Measurements from ENCODE around the gene LRIT2. TPM values are rescaled to one million over a fixed set of nuclear protein-coding genes. Genes with fewer than 3 reads are reported as not detected.

LRIT2 gene
- not detected for total RNA-seq

GRCh38 chr10:84225427-84226173 is at the start of gene LRIT2:
Gene LRIT2, minus strand, starts transcription at chr10:84225544. Its CDS starts 24 bp downstream, at chr10:84225520.
- no peak within 1 kb of the TSS for H3K4me3 ChIP-seq (ENCODE audit: low read length in 3 of 3)
- no peak within 1 kb of the TSS for H3K27ac ChIP-seq (ENCODE audit: low read depth, low read length)
- no peak within 1 kb of the TSS for H3K9ac ChIP-seq (ENCODE audit: low read depth in 1 of 3, low read length in 3 of 3)
- H3K9me3 ChIP-seq (ENCODE audit: control insufficient read depth in 3 of 3, low read length in 3 of 3), result no peaks in the 10 kb centered on the region
- H3K4me1 ChIP-seq (ENCODE audit: control insufficient read depth in 3 of 3, insufficient read depth in 3 of 3, low read length in 3 of 3), result no peaks in the 10 kb centered on the region
- peaks cover 0 to 8% (median 6%) of the 10 kb centered on the region in 3 donors for H3K27me3 ChIP-seq (ENCODE audit: control insufficient read depth in 3 of 3, insufficient read depth in 3 of 3, low read length in 3 of 3)
- H3K36me3 ChIP-seq (ENCODE audit: control insufficient read depth in 3 of 3, insufficient read depth in 3 of 3, low read length in 3 of 3), result no peaks in the 10 kb centered on the region

- no peaks in the 10 kb centered on the region for H3K36me3 ChIP-seq (ENCODE audit: control insufficient read depth in 3 of 3, insufficient read depth in 3 of 3, low read length in 3 of 3)
- no peaks in the 10 kb centered on the region for H3K9me3 ChIP-seq (ENCODE audit: control insufficient read depth in 3 of 3, low read length in 3 of 3)
- peaks cover 0 to 5% (median 4%) of the 10 kb centered on the region in 3 donors for H3K27me3 ChIP-seq (ENCODE audit: control insufficient read depth in 3 of 3, insufficient read depth in 3 of 3, low read length in 3 of 3)
- no peak overlapping the region for H3K27ac ChIP-seq (ENCODE audit: low read depth, low read length)
- no peak overlapping the region for H3K9ac ChIP-seq (ENCODE audit: low read depth in 1 of 3, low read length in 3 of 3)
- H3K4me1 ChIP-seq (ENCODE audit: control insufficient read depth in 3 of 3, insufficient read depth in 3 of 3, low read length in 3 of 3), result no peaks in the 10 kb centered on the region
- no peak overlapping the region for H3K4me3 ChIP-seq (ENCODE audit: low read length in 3 of 3)
These were observed 45.4 kb upstream of the LRIT2 start for GRCh38 chr10:84270708-84271107.

DNA sequence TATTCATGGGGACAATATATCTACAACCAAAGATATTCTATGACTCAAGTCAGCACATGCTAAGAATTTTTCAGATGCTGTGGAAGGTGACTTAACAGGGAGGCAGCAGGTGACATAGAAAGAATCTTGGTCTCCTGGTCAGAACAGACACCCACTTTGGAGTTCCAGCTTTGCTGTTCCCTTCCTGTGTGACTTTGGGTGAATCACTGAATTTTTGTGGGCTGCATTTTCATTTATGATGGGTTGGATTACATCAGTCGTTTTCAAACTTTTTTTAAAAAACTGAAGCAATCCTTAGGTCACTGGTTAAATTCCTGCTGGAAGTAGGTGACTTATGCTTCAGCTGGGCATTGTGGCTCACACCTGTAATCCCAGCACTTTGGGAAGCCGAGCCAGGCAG is 44.4 kb upstream of the LRIT2 start:
- no peak overlapping the region for H3K4me3 ChIP-seq (ENCODE audit: low read length in 3 of 3)
- H3K27ac ChIP-seq (ENCODE audit: low read depth, low read length), result no peak overlapping the region
- H3K36me3 ChIP-seq (ENCODE audit: control insufficient read depth in 3 of 3, insufficient read depth in 3 of 3, low read length in 3 of 3), result no peaks in the 10 kb centered on the region
- H3K9me3 ChIP-seq (ENCODE audit: control insufficient read depth in 3 of 3, low read length in 3 of 3), result no peaks in the 10 kb centered on the region
- H3K4me1 ChIP-seq (ENCODE audit: control insufficient read depth in 3 of 3, insufficient read depth in 3 of 3, low read length in 3 of 3), result no peaks in the 10 kb centered on the region
- H3K27me3 ChIP-seq (ENCODE audit: control insufficient read depth in 3 of 3, insufficient read depth in 3 of 3, low read length in 3 of 3), result peaks cover 0 to 10% (median 4%) of the 10 kb centered on the region in 3 donors
- no peak overlapping the region for H3K9ac ChIP-seq (ENCODE audit: low read depth in 1 of 3, low read length in 3 of 3)

- Histone ChIP-seq H3K9ac (ENCODE audit: low read depth in 1 of 3, low read length in 3 of 3) (no peak overlapping the region), H3K27ac (ENCODE audit: low read depth, low read length) (no peak overlapping the region), H3K27me3 (ENCODE audit: control insufficient read depth in 3 of 3, insufficient read depth in 3 of 3, low read length in 3 of 3) (peaks cover 0 to 15% (median 4%) of the 10 kb centered on the region in 3 donors), H3K9me3 (ENCODE audit: control insufficient read depth in 3 of 3, low read length in 3 of 3) (no peaks in the 10 kb centered on the region), H3K4me1 (ENCODE audit: control insufficient read depth in 3 of 3, insufficient read depth in 3 of 3, low read length in 3 of 3) (peaks cover 0 to 3% (median 0%) of the 10 kb centered on the region in 3 donors), H3K36me3 (ENCODE audit: control insufficient read depth in 3 of 3, insufficient read depth in 3 of 3, low read length in 3 of 3) (no peaks in the 10 kb centered on the region), H3K4me3 (ENCODE audit: low read length in 3 of 3) (no peak overlapping the region)
These were observed 43.8 kb upstream of the LRIT2 start for GRCh38 chr10:84269162-84269561.

DNA sequence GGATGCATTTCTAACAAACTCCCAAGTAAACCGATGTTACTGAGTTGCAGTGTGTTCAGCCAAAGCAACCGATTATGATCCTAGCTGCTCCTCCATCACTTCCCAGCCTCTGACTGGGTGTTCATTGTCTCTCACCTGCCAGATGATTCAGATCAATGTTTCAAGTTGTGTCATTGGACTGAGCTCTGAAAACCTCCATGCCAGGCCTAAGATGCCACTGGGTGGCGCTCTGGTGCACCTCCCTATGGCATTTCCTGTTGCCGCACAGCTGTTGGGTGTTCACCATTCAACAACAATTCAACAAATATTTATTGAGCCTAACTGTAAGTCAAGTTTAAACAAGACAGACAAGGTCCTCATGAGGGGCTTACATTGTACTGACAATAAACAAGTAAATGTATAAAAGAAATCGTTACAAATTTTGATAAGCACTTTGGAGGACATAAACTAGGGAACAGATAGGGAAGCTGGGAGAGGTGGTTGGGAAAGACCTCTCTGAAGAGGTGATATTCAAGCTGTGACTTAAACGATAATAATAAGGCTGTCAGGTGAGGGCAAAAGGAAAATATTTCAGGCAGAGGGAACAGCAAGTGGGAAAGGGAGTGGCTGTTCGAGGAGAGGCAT is 42.3 kb upstream of the LRIT2 start:
- Histone ChIP-seq H3K27ac (ENCODE audit: low read depth, low read length) (no peak overlapping the region), H3K9me3 (ENCODE audit: control insufficient read depth in 3 of 3, low read length in 3 of 3) (no peaks in the 10 kb centered on the region), H3K4me1 (ENCODE audit: control insufficient read depth in 3 of 3, insufficient read depth in 3 of 3, low read length in 3 of 3) (peaks cover 0 to 3% (median 0%) of the 10 kb centered on the region in 3 donors), H3K4me3 (ENCODE audit: low read length in 3 of 3) (no peak overlapping the region), H3K27me3 (ENCODE audit: control insufficient read depth in 3 of 3, insufficient read depth in 3 of 3, low read length in 3 of 3) (peaks cover 0 to 19% (median 0%) of the 10 kb centered on the region in 3 donors), H3K36me3 (ENCODE audit: control insufficient read depth in 3 of 3, insufficient read depth in 3 of 3, low read length in 3 of 3) (no peaks in the 10 kb centered on the region), H3K9ac (ENCODE audit: low read depth in 1 of 3, low read length in 3 of 3) (no peak overlapping the region)

- no peak overlapping the region for H3K4me3 ChIP-seq (ENCODE audit: low read length in 3 of 3)
- H3K4me1 ChIP-seq (ENCODE audit: control insufficient read depth in 3 of 3, insufficient read depth in 3 of 3, low read length in 3 of 3), result peaks cover 0 to 3% (median 0%) of the 10 kb centered on the region in 3 donors
- no peaks in the 10 kb centered on the region for H3K9me3 ChIP-seq (ENCODE audit: control insufficient read depth in 3 of 3, low read length in 3 of 3)
- H3K27me3 ChIP-seq (ENCODE audit: control insufficient read depth in 3 of 3, insufficient read depth in 3 of 3, low read length in 3 of 3), result peaks cover 0 to 19% (median 6%) of the 10 kb centered on the region in 3 donors
- no peak overlapping the region for H3K27ac ChIP-seq (ENCODE audit: low read depth, low read length)
- H3K9ac ChIP-seq (ENCODE audit: low read depth in 1 of 3, low read length in 3 of 3), result no peak overlapping the region
- H3K36me3 ChIP-seq (ENCODE audit: control insufficient read depth in 3 of 3, insufficient read depth in 3 of 3, low read length in 3 of 3), result no peaks in the 10 kb centered on the region
These were observed 40.1 kb upstream of the LRIT2 start for GRCh38 chr10:84265418-84265817.

DNA sequence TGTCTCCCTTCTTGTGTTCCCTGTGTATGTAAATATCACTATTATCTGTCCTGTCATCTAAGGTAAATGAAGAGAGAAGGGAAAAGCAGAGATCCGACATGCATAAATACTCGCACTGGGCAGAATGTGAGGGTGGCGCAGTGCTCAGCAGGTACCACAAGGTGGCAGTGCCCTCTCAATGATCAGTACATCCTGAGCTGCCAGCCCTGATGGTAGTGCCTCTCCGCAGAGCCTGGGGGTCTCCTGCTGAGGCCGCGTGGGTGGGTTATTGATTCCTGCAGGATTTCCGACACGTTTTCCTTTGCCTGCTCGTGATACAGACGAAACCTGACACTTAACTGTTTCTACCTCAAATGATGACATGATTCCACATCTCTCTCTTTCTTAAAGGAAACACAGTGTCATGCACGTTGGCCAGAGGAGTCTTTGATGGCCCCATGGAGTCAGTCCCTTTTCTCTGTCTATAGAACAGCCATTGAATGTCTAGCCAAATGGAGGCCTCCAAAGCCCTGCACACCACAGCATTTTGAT is 39.3 kb upstream of the LRIT2 start:
- peaks cover 0 to 3% (median 0%) of the 10 kb centered on the region in 3 donors for H3K4me1 ChIP-seq (ENCODE audit: control insufficient read depth in 3 of 3, insufficient read depth in 3 of 3, low read length in 3 of 3)
- H3K9me3 ChIP-seq (ENCODE audit: control insufficient read depth in 3 of 3, low read length in 3 of 3), result no peaks in the 10 kb centered on the region
- no peak overlapping the region for H3K9ac ChIP-seq (ENCODE audit: low read depth in 1 of 3, low read length in 3 of 3)
- no peak overlapping the region for H3K27ac ChIP-seq (ENCODE audit: low read depth, low read length)
- H3K4me3 ChIP-seq (ENCODE audit: low read length in 3 of 3), result no peak overlapping the region
- peaks cover 0 to 19% (median 6%) of the 10 kb centered on the region in 3 donors for H3K27me3 ChIP-seq (ENCODE audit: control insufficient read depth in 3 of 3, insufficient read depth in 3 of 3, low read length in 3 of 3)
- H3K36me3 ChIP-seq (ENCODE audit: control insufficient read depth in 3 of 3, insufficient read depth in 3 of 3, low read length in 3 of 3), result no peaks in the 10 kb centered on the region

DNA sequence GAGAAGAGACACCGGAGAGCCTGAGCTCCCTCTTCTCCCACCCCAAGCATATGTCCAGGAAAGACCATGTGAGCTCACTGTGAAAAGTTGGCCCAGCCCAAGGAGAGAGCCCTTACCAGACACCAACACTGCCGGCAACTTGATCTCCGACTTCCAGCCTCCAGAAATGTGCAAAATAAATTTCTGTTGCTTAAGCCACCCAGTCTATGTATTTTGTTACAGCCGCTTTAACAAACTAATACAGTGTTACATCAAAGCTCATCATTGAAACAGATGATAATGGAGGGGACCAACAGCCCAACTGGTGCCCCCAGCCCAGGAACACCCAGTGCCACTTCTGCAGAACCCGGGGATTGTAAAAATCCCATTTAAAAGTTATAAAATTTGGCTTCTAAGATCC is 38.4 kb upstream of the LRIT2 start:
- Histone ChIP-seq H3K27ac (ENCODE audit: low read depth, low read length) (no peak overlapping the region), H3K9ac (ENCODE audit: low read depth in 1 of 3, low read length in 3 of 3) (no peak overlapping the region), H3K4me3 (ENCODE audit: low read length in 3 of 3) (no peak overlapping the region), H3K27me3 (ENCODE audit: control insufficient read depth in 3 of 3, insufficient read depth in 3 of 3, low read length in 3 of 3) (peaks cover 0 to 20% (median 6%) of the 10 kb centered on the region in 3 donors), H3K9me3 (ENCODE audit: control insufficient read depth in 3 of 3, low read length in 3 of 3) (no peaks in the 10 kb centered on the region), H3K4me1 (ENCODE audit: control insufficient read depth in 3 of 3, insufficient read depth in 3 of 3, low read length in 3 of 3) (peaks cover 0 to 3% (median 0%) of the 10 kb centered on the region in 3 donors), H3K36me3 (ENCODE audit: control insufficient read depth in 3 of 3, insufficient read depth in 3 of 3, low read length in 3 of 3) (no peaks in the 10 kb centered on the region)

GRCh38 chr10:84262190-84262956 is 37.0 kb upstream of the LRIT2 start:
- Histone ChIP-seq H3K27ac (ENCODE audit: low read depth, low read length) (no peak overlapping the region), H3K4me3 (ENCODE audit: low read length in 3 of 3) (no peak overlapping the region), H3K9ac (ENCODE audit: low read depth in 1 of 3, low read length in 3 of 3) (no peak overlapping the region), H3K9me3 (ENCODE audit: control insufficient read depth in 3 of 3, low read length in 3 of 3) (no peaks in the 10 kb centered on the region), H3K36me3 (ENCODE audit: control insufficient read depth in 3 of 3, insufficient read depth in 3 of 3, low read length in 3 of 3) (no peaks in the 10 kb centered on the region), H3K27me3 (ENCODE audit: control insufficient read depth in 3 of 3, insufficient read depth in 3 of 3, low read length in 3 of 3) (peaks cover under 1 to 33% (median 9%) of the 10 kb centered on the region in 3 donors), H3K4me1 (ENCODE audit: control insufficient read depth in 3 of 3, insufficient read depth in 3 of 3, low read length in 3 of 3) (peaks cover 0 to 3% (median 0%) of the 10 kb centered on the region in 3 donors)
